D341Med (cell line): ENCODE measurements around the gene EIF3K.
A peak's percentile ranks its signal among the peaks of the same experiment; 100 is the strongest.

Experiments used
- DNase-seq: peaks from one replicate; pipeline ENCODE4 v3.0.0; 2012; ENCODE audit warnings: low spot score

The EIF3K gene

GRCh38 chr19:38684078-38684861, 65.3 kb downstream of the EIF3K start:
- DNase-seq, result peak; percentile 62

- DNase-seq, result no peak
Measured at GRCh38 chr19:38684862-38685665, 66.1 kb downstream of the EIF3K start.

DNA sequence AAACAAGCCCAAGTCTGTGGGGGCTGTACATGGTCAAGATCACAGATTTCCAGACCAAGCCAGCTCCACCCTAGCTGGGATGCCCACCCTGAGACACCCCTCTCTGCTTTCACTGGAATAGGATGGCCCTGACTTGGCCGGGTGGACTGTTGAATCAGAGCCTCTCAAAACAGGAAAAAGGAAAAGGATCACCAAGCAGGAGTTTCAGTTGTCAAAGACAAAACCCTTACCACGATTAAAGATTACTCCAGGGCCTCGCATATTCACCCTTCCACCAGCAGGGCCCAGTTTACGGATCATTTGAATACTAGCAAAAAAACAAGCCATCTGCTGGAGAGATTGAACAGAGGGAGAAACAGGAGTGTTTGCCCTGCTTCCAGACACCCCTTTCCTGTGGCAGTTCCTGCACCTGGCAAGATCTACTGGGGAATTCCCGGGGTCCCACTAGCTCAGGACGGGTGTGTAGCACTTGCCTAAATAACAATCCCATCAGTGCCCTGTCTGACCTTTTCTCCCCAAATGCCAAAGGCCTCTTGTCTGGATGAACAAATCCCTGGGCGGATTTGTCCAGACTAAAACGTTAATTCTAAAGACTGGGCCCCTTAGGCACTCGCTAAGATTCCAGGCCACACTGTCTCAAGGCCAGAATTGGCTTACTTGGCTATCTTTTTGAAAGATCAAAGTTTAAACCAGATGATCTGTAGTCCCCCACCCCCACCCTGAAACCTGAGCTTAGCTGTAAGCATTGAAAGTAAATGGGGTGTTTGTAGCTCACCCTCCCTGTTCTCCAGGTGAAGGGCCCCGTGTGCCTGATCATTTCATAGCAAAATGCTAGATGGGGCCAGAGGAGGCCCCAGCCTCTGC, 66.9 kb downstream of the EIF3K start:
- peak; percentile 82 for DNase-seq

DNA sequence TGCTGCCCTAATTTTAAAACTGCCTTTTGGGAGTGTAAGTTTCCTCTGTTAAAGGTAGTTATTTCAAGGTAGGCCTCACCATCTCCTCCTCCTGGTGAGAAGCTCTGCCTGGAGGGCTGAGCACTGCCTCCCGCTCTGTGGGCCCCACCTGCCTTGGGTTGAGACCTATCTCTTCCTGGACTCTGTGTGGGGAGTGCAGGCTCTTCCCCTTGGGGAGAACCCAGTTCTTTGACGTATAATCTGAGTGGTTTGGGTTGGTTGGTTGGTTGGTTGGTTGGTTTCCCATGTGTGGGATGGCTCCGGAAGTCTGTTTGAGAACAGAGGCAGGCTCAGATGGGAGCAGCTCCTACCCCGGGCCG, 67.5 kb downstream of the EIF3K start:
- no peak for DNase-seq
